A673 (cell line): ENCODE results near the gene GRIP1. TPM values are rescaled to one million over a fixed set of nuclear protein-coding genes. Genes with fewer than 3 reads are reported as not detected.

Experiments
- Bru-seq: library from RNA; stranded (reverse); fragments of 400-500 nt; gene quantifications from one replicate; lab custom pipeline; 2021; lab: Mats Ljungman, UMichigan
- BruChase-seq, 2 experiments: library from RNA; stranded (reverse); fragments of 400-500 nt; gene quantifications; one replicate each; lab custom pipeline; 2021; lab: Mats Ljungman, UMichigan
- BruUV-seq: library from RNA; stranded (reverse); fragments of 400-500 nt; replicated peaks from 2 replicates; lab custom pipeline; 2021; lab: Mats Ljungman, UMichigan
- CTCF ChIA-PET: fragments of 300-600 bp; sonication (Branson Sonifier 250); formaldehyde crosslinking; loops from one replicate; lab custom pipeline; 2022; ENCODE audit warnings: antibody characterized with exemption; lab: Charles Lee
- POLR2A ChIA-PET: fragments of 300-600 bp; sonication (Branson Sonifier 250); formaldehyde crosslinking; loops from one replicate; lab custom pipeline; 2022; ENCODE audit warnings: antibody characterized with exemption; ENCODE audit not compliant: low non-redundant PET; lab: Charles Lee
- DNase-seq: peaks from one replicate; pipeline ENCODE4 v3.0.0-alpha.2; 2015; ENCODE audit warnings: low spot score
- H3K27ac ChIP-seq: fragments of 200-600 bp; sonication (generic); 2 replicates; pipeline ENCODE4 v1.5.1; 2016; ENCODE audit warnings: mixed run types, low read depth, mild to moderate bottlenecking, mixed read lengths, antibody characterized with exemption, low read length; ENCODE audit not compliant: poor library complexity, severe bottlenecking
- H3K27me3 ChIP-seq: fragments of 200-600 bp; sonication (generic); replicated peaks from 2 replicates; pipeline ENCODE4 v1.6.1; 2017; ENCODE audit warnings: mixed run types, low read depth, mild to moderate bottlenecking, mixed read lengths, antibody characterized with exemption, low read length; ENCODE audit not compliant: insufficient read depth, poor library complexity
- H3K36me3 ChIP-seq: fragments of 200-600 bp; sonication (generic); 2 replicates; pipeline ENCODE4 v1.6.1; 2016; ENCODE audit warnings: mixed run types, mild to moderate bottlenecking, mixed read lengths, antibody characterized with exemption, low read length; ENCODE audit not compliant: insufficient read depth, poor library complexity, severe bottlenecking
- H3K4me1 ChIP-seq: fragments of 200-600 bp; sonication (generic); 2 replicates; pipeline ENCODE4 v1.6.1; 2017; ENCODE audit warnings: mixed run types, mild to moderate bottlenecking, mixed read lengths, antibody characterized with exemption, low read length; ENCODE audit not compliant: insufficient read depth, poor library complexity, severe bottlenecking
- H3K4me3 ChIP-seq: fragments of 200-600 bp; sonication (generic); 2 replicates; pipeline ENCODE4 v1.5.1; 2016; ENCODE audit warnings: low read depth, mixed run types, mild to moderate bottlenecking, mixed read lengths, low read length; ENCODE audit not compliant: poor library complexity, severe bottlenecking
- H3K9me3 ChIP-seq: fragments of 200-600 bp; sonication (generic); 2 replicates; pipeline ENCODE4 v1.6.1; 2016; ENCODE audit warnings: mixed run types, low read depth, mild to moderate bottlenecking, mixed read lengths, antibody characterized with exemption, low read length; ENCODE audit not compliant: poor library complexity, severe bottlenecking
- EZH2 ChIP-seq: fragments of 200-600 bp; sonication (generic); IDR thresholded peaks from 2 replicates; pipeline ENCODE4 v1.6.1; 2017; ENCODE audit warnings: borderline replicate concordance, low read depth, mild to moderate bottlenecking, mixed read lengths, antibody characterized with exemption, low read length; ENCODE audit not compliant: poor library complexity, severe bottlenecking
- intact Hi-C: fragments of 100-400 bp; cut with micrococcal nuclease; formaldehyde crosslinking; loops from one replicate; pipeline ENCODE4 v1.10.0; 2022; ENCODE audit not compliant: unreplicated experiment
- long read RNA-seq: library from polyadenylated mRNA; stranded (forward); transcript quantifications from one replicate; pipeline ENCODE4 v2.0.0, GENCODE V29; 2022
- total RNA-seq: library from RNA; stranded (reverse); gene quantifications from 2 replicates; pipeline ENCODE4 v1.2.3, GENCODE V29; 2021
- TF ChIP-seq, protein P1 (sequence below): fragments of 300-800, 200-600 bp; sonication (generic); conservative IDR thresholded peaks from 2 replicates; pipeline ENCODE4 v1.5.1; 2017; ENCODE audit warnings: low read depth, mild to moderate bottlenecking, antibody characterized with exemption, low read length, moderate library complexity, mixed read lengths

The GRIP1 gene
- total RNA-seq (1.9 and 3.6 TPM in 2 replicates), Bru-seq, nascent RNA (percentile 28 among the genes with signal in this experiment), BruChase-seq, experiment 1, labeled RNA remaining after a 2-hour chase (percentile 27 among the genes with signal in this experiment), BruChase-seq, experiment 2, labeled RNA remaining after a 6-hour chase (percentile 24 among the genes with signal in this experiment)
- long read RNA-seq, partial matches to known transcripts = 0 of 1 reads
- long read RNA-seq, other reads (novel, unspliced or antisense) = 1 of 1 reads

- POLR2A ChIA-PET = no interaction called here
- H3K27ac ChIP-seq = no peak within 1 kb of the TSS
- TF ChIP-seq EZH2 = no peak
- TF ChIP-seq, protein P1, sequence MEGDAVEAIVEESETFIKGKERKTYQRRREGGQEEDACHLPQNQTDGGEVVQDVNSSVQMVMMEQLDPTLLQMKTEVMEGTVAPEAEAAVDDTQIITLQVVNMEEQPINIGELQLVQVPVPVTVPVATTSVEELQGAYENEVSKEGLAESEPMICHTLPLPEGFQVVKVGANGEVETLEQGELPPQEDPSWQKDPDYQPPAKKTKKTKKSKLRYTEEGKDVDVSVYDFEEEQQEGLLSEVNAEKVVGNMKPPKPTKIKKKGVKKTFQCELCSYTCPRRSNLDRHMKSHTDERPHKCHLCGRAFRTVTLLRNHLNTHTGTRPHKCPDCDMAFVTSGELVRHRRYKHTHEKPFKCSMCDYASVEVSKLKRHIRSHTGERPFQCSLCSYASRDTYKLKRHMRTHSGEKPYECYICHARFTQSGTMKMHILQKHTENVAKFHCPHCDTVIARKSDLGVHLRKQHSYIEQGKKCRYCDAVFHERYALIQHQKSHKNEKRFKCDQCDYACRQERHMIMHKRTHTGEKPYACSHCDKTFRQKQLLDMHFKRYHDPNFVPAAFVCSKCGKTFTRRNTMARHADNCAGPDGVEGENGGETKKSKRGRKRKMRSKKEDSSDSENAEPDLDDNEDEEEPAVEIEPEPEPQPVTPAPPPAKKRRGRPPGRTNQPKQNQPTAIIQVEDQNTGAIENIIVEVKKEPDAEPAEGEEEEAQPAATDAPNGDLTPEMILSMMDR = no peak
- H3K27me3 ChIP-seq = peaks cover 83% of the 10 kb centered on the region
- DNase-seq = no peak
- H3K36me3 ChIP-seq = no peaks in the 10 kb centered on the region
- no peak within 1 kb of the TSS for H3K4me3 ChIP-seq
- intact Hi-C loops = no loop called here
- no peaks in the 10 kb centered on the region for H3K4me1 ChIP-seq
- H3K9me3 ChIP-seq = no peaks in the 10 kb centered on the region
- BruUV-seq = no TSS peak
- CTCF ChIA-PET = no interaction called here
Measured at GRCh38 chr12:66678338-66679275, at the start of gene GRIP1. GRIP1 (minus strand) TSS chr12:66679076; CDS start chr12:66678904, 172 bp downstream.

- TF ChIP-seq, protein P1 = no peak
- TF ChIP-seq EZH2 = no peak
- DNase-seq = no peak
- POLR2A ChIA-PET = no interaction called here
- H3K4me3 ChIP-seq = no peak overlapping the region
- H3K9me3 ChIP-seq = no peaks in the 10 kb centered on the region
- peaks cover 21% of the 10 kb centered on the region for H3K27me3 ChIP-seq
- H3K27ac ChIP-seq = no peak overlapping the region
- no peaks in the 10 kb centered on the region for H3K36me3 ChIP-seq
- BruUV-seq = no TSS peak
- CTCF ChIA-PET = no interaction called here
- H3K4me1 ChIP-seq = no peaks in the 10 kb centered on the region
- intact Hi-C loops = no loop called here
Measured at GRCh38 chr12:66726556-66726955, 47.7 kb upstream of the GRIP1 start.

- no peak for DNase-seq
- BruUV-seq = no TSS peak
- ChIA-PET POLR2A (interaction anchor here (0.7 kb wide), 1 partner anchor 317 kb away, joined by 4 read pairs; no protein-coding TSS in a partner anchor), CTCF (no interaction called here)
- intact Hi-C loops = no loop called here
- Histone ChIP-seq H3K27me3 (peaks cover 18% of the 10 kb centered on the region), H3K9me3 (no peaks in the 10 kb centered on the region), H3K36me3 (no peaks in the 10 kb centered on the region), H3K4me1 (no peaks in the 10 kb centered on the region), H3K27ac (no peak overlapping the region), H3K4me3 (no peak overlapping the region)
- TF ChIP-seq EZH2 = no peak
- TF ChIP-seq, protein P1 = no peak
Measured at GRCh38 chr12:66725031-66725430, 46.2 kb upstream of the GRIP1 start.
